NCI-H748 (cell line): ENCODE data around the gene GADD45G.

Experiments
- DNase-seq: peaks from one replicate; lab custom pipeline; 2025; ENCODE audit not compliant: unreplicated experiment; lab: John Stamatoyannopoulos, UW

The GADD45G gene

GRCh38 chr9:89648247-89649000 lies 43.6 kb downstream of the GADD45G start:
- no peak for DNase-seq

DNA sequence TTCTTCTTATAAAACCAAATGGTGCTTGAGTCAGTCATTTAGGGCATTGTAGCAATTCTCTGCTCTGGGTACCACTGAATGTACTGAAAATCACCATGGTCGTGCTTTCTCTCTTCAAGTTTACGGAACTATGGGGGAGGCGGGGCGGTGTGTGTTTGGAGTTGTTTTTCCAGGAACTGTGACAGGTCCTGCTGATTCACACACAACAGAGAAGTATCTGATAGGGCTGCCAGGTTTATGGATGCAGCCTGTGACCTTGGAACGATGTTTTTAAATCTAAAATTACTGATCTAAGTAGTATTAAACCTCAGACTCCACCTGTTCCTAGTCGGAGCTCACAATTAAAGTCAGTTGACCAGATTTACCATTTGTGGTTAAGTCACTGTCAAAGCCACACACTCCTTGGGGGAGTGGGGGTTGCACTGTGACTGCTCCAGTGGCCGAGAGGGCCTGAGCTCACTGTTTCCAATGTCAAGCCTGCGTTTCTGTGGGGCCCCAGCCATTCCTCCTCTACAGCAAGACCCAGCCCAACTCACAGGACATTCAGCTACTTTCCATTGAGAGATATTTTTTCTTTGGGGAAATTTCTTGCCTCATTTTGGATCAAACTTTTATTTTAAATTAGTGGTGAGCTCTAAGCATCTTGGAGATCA lies 44.4 kb downstream of the GADD45G start:
- no peak for DNase-seq

GRCh38 chr9:89654025-89654662 lies 49.3 kb downstream of the GADD45G start:
- DNase-seq = no peak

GRCh38 chr9:89655056-89655989 lies 50.5 kb downstream of the GADD45G start:
- DNase-seq = no peak
